CD14-positive monocyte (primary cell): ENCODE data around the gene DNAAF2. TPM values are rescaled to one million over a fixed set of nuclear protein-coding genes. Genes with fewer than 3 reads are reported as not detected.
A peak's percentile ranks its signal among the peaks of the same experiment; 100 is the strongest.

Source experiments
- DNase-seq, 3 donors: peaks; one replicate each; pipeline ENCODE4 v3.0.0-alpha.2; 2011 to 2022
- H2AFZ ChIP-seq: 2 replicates; pipeline ENCODE4 v1.6.0; 2012; ENCODE audit warnings: mild to moderate bottlenecking, low read depth, low read length, inconsistent platforms; ENCODE audit not compliant: insufficient read depth, poor library complexity, severe bottlenecking
- H3K27ac ChIP-seq, 2 donors: 1 replicate in 1 of 2; 2 replicates in 1 of 2; pipeline ENCODE4 v1.5.1; 2012 to 2013; ENCODE audit warnings: low read length in 2 of 2, control low read depth in 1 of 2, inconsistent platforms in 1 of 2, low read depth in 1 of 2, mild to moderate bottlenecking in 1 of 2
- H3K27me3 ChIP-seq, 2 donors: one replicate each; pipeline versions ENCODE4 v1.6.0 to v1.6.1; 2011 to 2013; ENCODE audit warnings: low read length in 2 of 2; ENCODE audit not compliant: control insufficient read depth in 2 of 2, insufficient read depth in 2 of 2
- H3K36me3 ChIP-seq, 2 donors: replicated peaks in 1 of 2; 1 replicate in 1 of 2; 2 replicates in 1 of 2; pipeline versions ENCODE4 v1.5.1 to v1.6.1; 2012 to 2013; ENCODE audit warnings: low read length in 2 of 2, control low read depth in 1 of 2, inconsistent platforms in 1 of 2, mild to moderate bottlenecking in 1 of 2; ENCODE audit not compliant: insufficient read depth in 2 of 2, control insufficient read depth in 1 of 2
- H3K4me1 ChIP-seq, 2 donors: 1 replicate in 1 of 2; 2 replicates in 1 of 2; pipeline versions ENCODE4 v1.5.1 to v1.6.1; 2012 to 2013; ENCODE audit warnings: low read length in 2 of 2, control low read depth in 1 of 2, inconsistent platforms in 1 of 2, mild to moderate bottlenecking in 1 of 2, moderate library complexity in 1 of 2; ENCODE audit not compliant: insufficient read depth in 2 of 2, control insufficient read depth in 1 of 2
- H3K4me2 ChIP-seq: replicated peaks from 2 replicates; pipeline ENCODE3; 2012; ENCODE audit warnings: low read length, moderate library complexity, mild to moderate bottlenecking; ENCODE audit not compliant: poor library complexity, severe bottlenecking; ENCODE audit errors: extremely low read depth
- H3K4me3 ChIP-seq, 3 experiments: fragments of 200-600 bp in 1 of 3; sonication (generic) in 1 of 3; replicated peaks in 1 of 3; 1 replicate in 2 of 3; 2 replicates in 1 of 3; pipeline ENCODE4 v1.5.1; 2011 to 2013; ENCODE audit warnings: low read length in 3 of 3, mild to moderate bottlenecking in 3 of 3, control low read depth in 2 of 3, low read depth in 2 of 3, inconsistent platforms in 1 of 3, moderate library complexity in 1 of 3
- H3K79me2 ChIP-seq: 2 replicates; pipeline ENCODE4 v1.6.0; 2012; ENCODE audit warnings: mild to moderate bottlenecking, control low read depth, inconsistent platforms, low read length, moderate library complexity; ENCODE audit not compliant: insufficient read depth
- H3K9ac ChIP-seq: 2 replicates; pipeline ENCODE4 v1.6.0; 2017; ENCODE audit warnings: low read length, mild to moderate bottlenecking; ENCODE audit not compliant: insufficient read depth, poor library complexity, severe bottlenecking
- H3K9me3 ChIP-seq, 2 donors: replicated peaks in 1 of 2; 1 replicate in 1 of 2; 2 replicates in 1 of 2; pipeline versions ENCODE4 v1.5.1 to v1.6.1; 2012 to 2013; ENCODE audit warnings: low read length in 2 of 2, control low read depth in 1 of 2; ENCODE audit not compliant: control insufficient read depth in 1 of 2, insufficient read depth in 1 of 2
- H4K20me1 ChIP-seq: 2 replicates; pipeline ENCODE4 v1.6.0; 2012; ENCODE audit warnings: mild to moderate bottlenecking, low read length, control low read depth, moderate library complexity; ENCODE audit not compliant: insufficient read depth
- H3K27ac Mint-ChIP-seq, 7 donors: one replicate each; pipeline ENCODE4 v1.8.0; 2020; ENCODE audit warnings: mild to moderate bottlenecking in 7 of 7, mixed read lengths in 7 of 7, moderate library complexity in 6 of 7, inconsistent platforms in 2 of 7
- H3K27me3 Mint-ChIP-seq, 3 donors: one replicate each; pipeline ENCODE4 v1.8.0; 2021 to 2022; ENCODE audit warnings: low read depth in 3 of 3, mild to moderate bottlenecking in 3 of 3, mixed read lengths in 3 of 3, moderate library complexity in 3 of 3, inconsistent platforms in 1 of 3
- H3K36me3 Mint-ChIP-seq, 2 donors: one replicate each; pipeline ENCODE4 v1.8.0; 2020; ENCODE audit warnings: mixed read lengths in 2 of 2, inconsistent platforms in 1 of 2, mild to moderate bottlenecking in 1 of 2
- H3K4me1 Mint-ChIP-seq: one replicate; pipeline ENCODE4 v1.8.0; 2020; ENCODE audit warnings: mild to moderate bottlenecking, mixed read lengths
- H3K4me3 Mint-ChIP-seq, 2 donors: one replicate each; pipeline ENCODE4 v1.8.0; 2020; ENCODE audit warnings: mild to moderate bottlenecking in 2 of 2, mixed read lengths in 2 of 2, moderate library complexity in 1 of 2
- H3K9me3 Mint-ChIP-seq, 7 donors: one replicate each; pipeline ENCODE4 v1.8.0; 2020 to 2022; ENCODE audit warnings: mixed read lengths in 7 of 7, mild to moderate bottlenecking in 6 of 7, moderate library complexity in 6 of 7, inconsistent platforms in 2 of 7
- WGBS: methylation state at CpG from one replicate; pipeline ENCODE4 v1.1.5; 2013; ENCODE audit warnings: missing lambda C conversion rate; ENCODE audit not compliant: insufficient coverage; 5-methylcytosine and 5-hydroxymethylcytosine counted together
- intact Hi-C, 2 donors: fragments of 100-400 bp; cut with micrococcal nuclease; formaldehyde crosslinking; loops; one replicate each; pipeline versions ENCODE4 v1.15.0 to v1.15.1; 2023
- polyA plus RNA-seq, 3 donors: library from polyadenylated mRNA; depleted of rRNA in 1 of 3; unstranded in 2 of 3; stranded (reverse) in 1 of 3; fragments of 300-500 nt in 2 of 3; fragments of >200 nt in 1 of 3; fragmentation: Illumina TruSeq in 2 of 3; gene quantifications; 1 replicate in 2 of 3; 2 replicates in 1 of 3; pipeline ENCODE4 v1.2.3, GENCODE V29; 2012 to 2021
- TF ChIP-seq, protein P1 (sequence below): fragments of 200-600 bp; IDR thresholded peaks from one replicate; pipeline ENCODE4 v1.8.0; 2022; ENCODE audit warnings: antibody characterized with exemption, mild to moderate bottlenecking

The DNAAF2 gene
- polyA plus RNA-seq, 3 donors = 1.9 to 6.9 (median 6.8) TPM

GRCh38 chr14:49612251-49612650 is 22.8 kb downstream of the DNAAF2 start:
- Histone ChIP-seq H2AFZ (no peak overlapping the region), H3K27ac (no peak overlapping the region), H3K9me3 (no peaks in the 10 kb centered on the region), H3K9ac (no peak overlapping the region), H4K20me1 (no peaks in the 10 kb centered on the region), H3K27me3 (no peaks in the 10 kb centered on the region), H3K36me3 (peaks cover 9 to 48% of the 10 kb centered on the region in 2 donors), H3K79me2 (peaks cover 53% of the 10 kb centered on the region), H3K4me2 (no peak overlapping the region), H3K4me1 (no peaks in the 10 kb centered on the region), H3K4me3 (no peak overlapping the region)
- Mint-ChIP-seq H3K4me1 (peaks cover 2% of the 10 kb centered on the region), H3K36me3 (peaks cover 15 to 79% of the 10 kb centered on the region in 2 donors), H3K27me3 (no peaks in the 10 kb centered on the region), H3K9me3 (no peaks in the 10 kb centered on the region), H3K27ac (peak overlapping the region in 2 of 7 donors; percentile 4 to 43), H3K4me3 (no peak overlapping the region)
- TF ChIP-seq, protein P1, sequence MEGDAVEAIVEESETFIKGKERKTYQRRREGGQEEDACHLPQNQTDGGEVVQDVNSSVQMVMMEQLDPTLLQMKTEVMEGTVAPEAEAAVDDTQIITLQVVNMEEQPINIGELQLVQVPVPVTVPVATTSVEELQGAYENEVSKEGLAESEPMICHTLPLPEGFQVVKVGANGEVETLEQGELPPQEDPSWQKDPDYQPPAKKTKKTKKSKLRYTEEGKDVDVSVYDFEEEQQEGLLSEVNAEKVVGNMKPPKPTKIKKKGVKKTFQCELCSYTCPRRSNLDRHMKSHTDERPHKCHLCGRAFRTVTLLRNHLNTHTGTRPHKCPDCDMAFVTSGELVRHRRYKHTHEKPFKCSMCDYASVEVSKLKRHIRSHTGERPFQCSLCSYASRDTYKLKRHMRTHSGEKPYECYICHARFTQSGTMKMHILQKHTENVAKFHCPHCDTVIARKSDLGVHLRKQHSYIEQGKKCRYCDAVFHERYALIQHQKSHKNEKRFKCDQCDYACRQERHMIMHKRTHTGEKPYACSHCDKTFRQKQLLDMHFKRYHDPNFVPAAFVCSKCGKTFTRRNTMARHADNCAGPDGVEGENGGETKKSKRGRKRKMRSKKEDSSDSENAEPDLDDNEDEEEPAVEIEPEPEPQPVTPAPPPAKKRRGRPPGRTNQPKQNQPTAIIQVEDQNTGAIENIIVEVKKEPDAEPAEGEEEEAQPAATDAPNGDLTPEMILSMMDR = no peak
- no peak for DNase-seq
- WGBS = 100% methylated on average over 2 of the region's 4 CpGs
- intact Hi-C loops = no loop called here

DNA sequence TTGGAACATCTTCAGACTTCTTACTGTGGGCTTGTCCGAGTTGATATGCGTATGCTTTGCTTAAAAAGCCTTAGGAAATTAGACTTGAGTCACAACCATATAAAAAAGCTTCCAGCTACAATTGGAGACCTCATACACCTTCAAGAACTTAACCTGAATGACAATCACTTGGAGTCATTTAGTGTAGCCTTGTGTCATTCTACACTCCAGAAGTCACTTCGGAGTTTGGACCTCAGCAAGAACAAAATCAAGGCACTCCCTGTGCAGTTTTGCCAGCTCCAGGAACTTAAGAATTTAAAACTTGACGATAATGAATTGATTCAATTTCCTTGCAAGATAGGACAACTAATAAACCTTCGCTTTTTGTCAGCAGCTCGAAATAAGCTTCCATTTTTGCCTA is 27.5 kb downstream of the DNAAF2 start:
- Histone ChIP-seq H3K36me3 (peaks cover 10 to 48% of the 10 kb centered on the region in 2 donors), H4K20me1 (no peaks in the 10 kb centered on the region), H3K27ac (peak overlapping the region in 1 of 2 donors; percentile 20), H3K9ac (no peak overlapping the region), H3K27me3 (no peaks in the 10 kb centered on the region), H3K9me3 (no peaks in the 10 kb centered on the region), H2AFZ (no peak overlapping the region), H3K4me2 (no peak overlapping the region), H3K79me2 (peaks cover 67% of the 10 kb centered on the region), H3K4me3 (no peak overlapping the region), H3K4me1 (no peaks in the 10 kb centered on the region)
- Mint-ChIP-seq H3K9me3 (no peaks in the 10 kb centered on the region), H3K27me3 (no peaks in the 10 kb centered on the region), H3K4me3 (no peak overlapping the region), H3K27ac (no peak overlapping the region), H3K36me3 (peaks cover 24 to 71% of the 10 kb centered on the region in 2 donors), H3K4me1 (no peaks in the 10 kb centered on the region)
- DNase-seq = no peak
- 78% methylated on average over 2 of the region's 6 CpGs for WGBS
- intact Hi-C loops = no loop called here
- TF ChIP-seq, protein P1 = no peak
